ENCODE data around the gene TCN2. TPM values are rescaled to one million over a fixed set of nuclear protein-coding genes. Genes with fewer than 3 reads are reported as not detected.
A peak's percentile ranks its signal among the peaks of the same experiment; 100 is the strongest.

Gene TCN2
- total RNA-seq, 5 donors from 2014 or later (not counting 1 experiment from before 2014, with no cell fraction given), result 0.26 to 0.65 (median 0.57) TPM

DNA sequence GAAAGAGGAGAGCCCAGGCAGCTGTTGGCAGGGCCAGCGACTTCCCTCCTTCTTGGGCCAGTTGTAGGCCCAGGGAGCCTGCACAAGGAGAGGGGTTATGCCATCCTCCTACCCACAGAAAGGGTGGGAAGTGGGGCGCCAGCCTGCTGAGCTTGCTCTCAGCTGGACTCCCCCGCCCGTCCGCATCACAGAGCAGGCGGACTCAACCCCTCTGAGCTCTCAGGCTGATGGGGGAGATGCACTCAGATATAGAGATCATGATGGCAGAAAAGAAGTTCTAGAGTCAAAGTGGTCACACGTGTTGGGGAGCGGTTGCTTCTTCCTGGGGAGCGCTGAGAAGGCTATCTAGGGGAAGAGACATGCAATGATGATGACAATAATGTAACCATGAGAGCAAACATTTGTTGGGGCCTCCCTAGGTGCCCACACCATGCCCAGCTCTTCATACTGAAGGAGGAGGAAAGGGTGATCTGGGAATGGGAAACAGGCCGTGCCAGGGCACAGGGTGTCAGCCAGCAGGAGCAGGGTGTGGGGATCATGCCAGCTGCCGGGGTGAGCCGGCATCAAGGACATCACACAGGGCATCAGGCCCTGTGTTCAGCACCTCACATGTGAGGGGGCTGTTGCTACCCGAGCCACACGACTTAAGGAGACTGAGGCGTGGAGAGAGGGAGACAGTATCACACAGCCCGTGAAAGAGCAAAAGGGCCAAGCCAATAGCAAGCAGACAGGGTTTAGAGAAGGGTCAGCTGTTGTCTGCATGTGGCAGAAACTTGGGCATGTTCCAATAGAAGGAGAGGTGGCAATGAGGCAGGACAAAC, 36.3 kb downstream of the TCN2 start:
- DNase-seq (no peak), ATAC-seq (replicated peaks in 1 of 4) (no peak)
- peaks cover 0 to 4% (median 0%) of the 10 kb centered on the region in 3 donors for H3K9me3 Mint-ChIP-seq
- H3K4me3 ChIP-seq (ENCODE audit: control insufficient read depth in 1 of 2, extremely low read depth in 1 of 2, low read length in 1 of 2), result no peak overlapping the region
- H3K27me3 Mint-ChIP-seq, result no peaks in the 10 kb centered on the region
- no peaks in the 10 kb centered on the region for H3K4me1 ChIP-seq (ENCODE audit: control insufficient read depth in 1 of 2, extremely low read depth in 1 of 2, insufficient read depth in 2 of 2, low read length in 2 of 2)
- ChIA-PET POLR2A (no interaction called here), CTCF (interaction anchor here in 1 of 2 donors (0.5 kb wide), 1 partner anchor 340 kb away, joined by 4 read pairs; no protein-coding TSS in a partner anchor)
- WGBS (ENCODE audit: insufficient coverage), result 95% methylated on average over 8 of the region's 16 CpGs
- H3K4me1 Mint-ChIP-seq, result peaks cover 6 to 10% (median 9%) of the 10 kb centered on the region in 3 donors
- no peaks in the 10 kb centered on the region for H3K27me3 ChIP-seq (replicated peaks in 1 of 2; ENCODE audit: control insufficient read depth in 2 of 2, extremely low read depth in 1 of 2, insufficient read depth in 2 of 2, low read length in 1 of 2)
- no peaks in the 10 kb centered on the region for H3K9me3 ChIP-seq
- peaks cover 4% of the 10 kb centered on the region for H3K36me3 Mint-ChIP-seq
- H3K27ac ChIP-seq (ENCODE audit: low read length), result no peak overlapping the region
- H3K4me3 Mint-ChIP-seq, result no peak overlapping the region
- no peaks in the 10 kb centered on the region for H3K36me3 ChIP-seq (ENCODE audit: control insufficient read depth in 2 of 2, extremely low read depth in 1 of 2, insufficient read depth in 1 of 2, low read length in 1 of 2)
- peak overlapping the region in 1 of 2 donors; percentile 39 for H3K27ac Mint-ChIP-seq

DNA sequence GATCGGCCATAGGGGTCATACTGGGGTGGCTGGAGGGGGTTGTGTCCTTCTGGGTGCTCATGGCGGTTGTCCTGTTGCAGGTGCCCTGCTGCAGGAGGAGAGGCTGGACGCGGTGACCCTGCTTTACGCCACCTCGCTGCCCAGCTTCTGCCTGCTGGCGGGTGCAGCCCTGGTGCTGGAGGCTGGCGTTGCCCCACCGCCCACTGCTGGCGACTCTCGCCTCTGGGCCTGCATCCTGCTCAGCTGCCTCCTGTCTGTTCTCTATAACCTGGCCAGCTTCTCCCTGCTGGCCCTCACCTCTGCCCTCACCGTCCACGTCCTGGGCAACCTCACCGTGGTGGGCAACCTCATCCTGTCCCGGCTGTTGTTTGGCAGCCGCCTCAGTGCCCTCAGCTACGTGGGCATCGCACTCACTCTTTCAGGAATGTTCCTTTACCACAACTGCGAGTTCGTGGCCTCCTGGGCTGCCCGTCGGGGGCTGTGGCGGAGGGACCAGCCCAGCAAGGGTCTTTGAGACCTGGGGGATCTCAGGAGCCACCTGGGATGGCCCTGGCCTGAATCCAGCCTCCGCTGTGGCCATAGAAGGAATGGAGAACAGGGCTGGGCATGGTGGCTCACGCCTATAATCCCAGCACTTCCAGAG, 39.7 kb downstream of the TCN2 start:
- WGBS (ENCODE audit: insufficient coverage), result 87% methylated on average over 22 of the region's 25 CpGs
- Mint-ChIP-seq H3K4me1 (peaks cover 6 to 20% (median 18%) of the 10 kb centered on the region in 3 donors), H3K27ac (no peak overlapping the region), H3K4me3 (no peak overlapping the region), H3K36me3 (no peaks in the 10 kb centered on the region), H3K9me3 (no peaks in the 10 kb centered on the region), H3K27me3 (no peaks in the 10 kb centered on the region)
- ChIA-PET CTCF (interaction anchor here in 1 of 2 donors (0.6 kb wide), 1 partner anchor 579 kb away, joined by 4 read pairs; no protein-coding TSS in a partner anchor), POLR2A (no interaction called here)
- ATAC-seq (replicated peaks in 1 of 4) (no peak), DNase-seq (no peak)
- Histone ChIP-seq H3K4me3 (ENCODE audit: control insufficient read depth in 1 of 2, extremely low read depth in 1 of 2, low read length in 1 of 2) (no peak overlapping the region), H3K27ac (ENCODE audit: low read length) (no peak overlapping the region), H3K36me3 (ENCODE audit: control insufficient read depth in 2 of 2, extremely low read depth in 1 of 2, insufficient read depth in 1 of 2, low read length in 1 of 2) (peaks cover 0 to 3% of the 10 kb centered on the region in 2 donors), H3K27me3 (replicated peaks in 1 of 2; ENCODE audit: control insufficient read depth in 2 of 2, extremely low read depth in 1 of 2, insufficient read depth in 2 of 2, low read length in 1 of 2) (no peaks in the 10 kb centered on the region), H3K4me1 (ENCODE audit: control insufficient read depth in 1 of 2, extremely low read depth in 1 of 2, insufficient read depth in 2 of 2, low read length in 2 of 2) (peaks cover 0 to 10% of the 10 kb centered on the region in 2 experiments), H3K9me3 (no peaks in the 10 kb centered on the region)

DNA sequence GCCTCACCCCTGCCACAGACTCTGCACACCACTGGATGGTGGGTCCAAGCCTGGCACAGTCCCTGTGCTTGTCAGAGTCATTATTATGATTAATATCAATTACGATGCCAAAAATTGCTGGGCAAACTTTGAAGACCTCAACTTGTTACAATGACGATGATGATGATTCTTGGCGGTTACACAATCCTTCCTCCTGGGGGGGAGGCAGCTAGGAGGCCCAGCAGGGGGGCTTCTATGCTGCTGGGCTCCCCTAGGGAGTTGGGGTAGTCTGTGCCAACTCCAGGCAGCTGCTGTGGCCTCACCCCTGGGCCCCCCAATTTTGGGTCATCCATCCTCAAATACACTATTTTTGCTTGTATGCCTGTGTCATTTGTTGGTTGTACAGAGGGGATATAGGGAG, 40.6 kb downstream of the TCN2 start:
- Mint-ChIP-seq H3K36me3 (no peaks in the 10 kb centered on the region), H3K4me1 (peaks cover 6 to 24% (median 22%) of the 10 kb centered on the region in 3 donors), H3K27ac (no peak overlapping the region), H3K4me3 (no peak overlapping the region), H3K27me3 (no peaks in the 10 kb centered on the region), H3K9me3 (no peaks in the 10 kb centered on the region)
- no peak for ATAC-seq (replicated peaks in 1 of 4)
- Histone ChIP-seq H3K36me3 (ENCODE audit: control insufficient read depth in 2 of 2, extremely low read depth in 1 of 2, insufficient read depth in 1 of 2, low read length in 1 of 2) (peaks cover 0 to 3% of the 10 kb centered on the region in 2 donors), H3K27me3 (replicated peaks in 1 of 2; ENCODE audit: control insufficient read depth in 2 of 2, extremely low read depth in 1 of 2, insufficient read depth in 2 of 2, low read length in 1 of 2) (no peaks in the 10 kb centered on the region), H3K4me3 (ENCODE audit: control insufficient read depth in 1 of 2, extremely low read depth in 1 of 2, low read length in 1 of 2) (no peak overlapping the region), H3K27ac (ENCODE audit: low read length) (no peak overlapping the region), H3K4me1 (ENCODE audit: control insufficient read depth in 1 of 2, extremely low read depth in 1 of 2, insufficient read depth in 2 of 2, low read length in 2 of 2) (peaks cover 0 to 10% of the 10 kb centered on the region in 2 experiments), H3K9me3 (no peaks in the 10 kb centered on the region)
- no peak for DNase-seq
- POLR2A ChIA-PET, result no interaction called here
- WGBS (ENCODE audit: insufficient coverage), result 100% methylated on average over 2 of the region's 3 CpGs
- CTCF ChIA-PET, result no interaction called here

DNA sequence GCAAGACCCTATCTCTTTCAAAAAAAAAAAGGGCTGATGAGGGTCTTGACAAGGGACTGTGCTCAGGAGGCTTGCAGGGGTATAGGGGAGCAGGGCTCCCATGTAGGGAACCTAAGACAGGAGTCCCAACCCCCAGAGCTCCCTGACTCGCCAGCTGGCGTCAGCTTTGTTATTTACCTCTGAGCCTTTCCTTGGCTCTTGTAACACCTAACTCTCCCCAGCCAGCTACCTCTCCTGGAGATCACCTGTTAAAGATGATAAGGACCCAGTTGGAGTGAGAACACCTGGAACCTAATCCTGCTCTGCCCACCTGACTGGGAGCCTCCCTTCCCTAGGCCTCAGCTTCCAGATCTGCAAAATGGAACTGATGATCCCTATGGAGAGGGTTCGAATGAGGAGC, 41.9 kb downstream of the TCN2 start:
- no peak overlapping the region for H3K4me3 ChIP-seq (ENCODE audit: control insufficient read depth in 1 of 2, extremely low read depth in 1 of 2, low read length in 1 of 2)
- Mint-ChIP-seq H3K27ac (peak overlapping the region; percentile 47 to 73), H3K27me3 (no peaks in the 10 kb centered on the region), H3K36me3 (no peaks in the 10 kb centered on the region), H3K4me1 (peaks cover 0 to 21% (median 16%) of the 10 kb centered on the region in 3 donors), H3K9me3 (no peaks in the 10 kb centered on the region), H3K4me3 (no peak overlapping the region)
- DNase-seq (no peak), ATAC-seq (replicated peaks in 1 of 4) (no peak)
- WGBS (ENCODE audit: insufficient coverage), result 100% methylated on average over 1 of the region's 3 CpGs
- no peaks in the 10 kb centered on the region for H3K9me3 ChIP-seq
- no peak overlapping the region for H3K27ac ChIP-seq (ENCODE audit: low read length)
- H3K36me3 ChIP-seq (ENCODE audit: control insufficient read depth in 2 of 2, extremely low read depth in 1 of 2, insufficient read depth in 1 of 2, low read length in 1 of 2), result peaks cover 0 to 3% of the 10 kb centered on the region in 2 donors
- no peaks in the 10 kb centered on the region for H3K27me3 ChIP-seq (replicated peaks in 1 of 2; ENCODE audit: control insufficient read depth in 2 of 2, extremely low read depth in 1 of 2, insufficient read depth in 2 of 2, low read length in 1 of 2)
- H3K4me1 ChIP-seq (ENCODE audit: control insufficient read depth in 1 of 2, extremely low read depth in 1 of 2, insufficient read depth in 2 of 2, low read length in 2 of 2), result peaks cover 0 to 10% of the 10 kb centered on the region in 2 experiments
- POLR2A ChIA-PET, result interaction anchor here in 1 of 2 donors (0.5 kb wide), 1 partner anchor 644 kb away, joined by 3 read pairs; the partner anchor contains the start of gene PIK3IP1
- CTCF ChIA-PET, result no interaction called here

DNA sequence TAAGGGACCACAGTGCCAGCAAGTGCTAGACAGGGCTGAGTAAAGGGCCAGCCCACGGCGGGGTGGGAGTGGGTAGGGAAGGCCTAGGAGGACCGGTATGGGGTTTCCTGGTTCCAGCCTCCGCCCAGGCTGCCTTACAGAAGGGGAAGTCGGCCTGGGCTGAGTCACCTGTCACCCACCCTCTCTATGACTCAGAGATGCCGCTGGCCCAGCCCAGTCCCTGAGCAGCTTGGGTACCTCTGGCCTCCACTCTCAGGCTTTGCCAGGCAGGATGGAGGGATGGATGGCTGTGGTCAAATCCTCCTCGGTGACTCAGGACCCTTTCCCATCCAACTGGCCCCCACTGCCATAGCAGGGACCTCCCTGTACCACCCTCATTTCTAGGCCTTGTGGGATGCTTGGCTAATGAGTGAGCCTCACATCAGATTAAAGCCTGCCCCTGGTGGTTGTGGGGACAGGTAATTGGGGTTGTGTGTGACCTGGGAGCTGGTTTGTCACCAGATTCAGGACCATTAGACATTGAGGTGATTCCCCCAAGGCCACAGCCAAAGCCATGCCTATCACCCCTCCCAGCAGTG, 42.5 kb downstream of the TCN2 start:
- no CpG with 5 or more reads among the region's 7 CpGs for WGBS (ENCODE audit: insufficient coverage)
- H3K4me3 Mint-ChIP-seq, result no peak overlapping the region
- ChIA-PET POLR2A (no interaction called here), CTCF (no interaction called here)
- ATAC-seq (replicated peaks in 1 of 4) (peak; percentile 84 to 100 (median 100)), DNase-seq (peak in 20 of 35 experiments; percentile 4 to 62 (median 20))
- Histone ChIP-seq H3K9me3 (no peaks in the 10 kb centered on the region), H3K4me1 (ENCODE audit: control insufficient read depth in 1 of 2, extremely low read depth in 1 of 2, insufficient read depth in 2 of 2, low read length in 2 of 2) (peaks cover 0 to 10% of the 10 kb centered on the region in 2 experiments), H3K27me3 (replicated peaks in 1 of 2; ENCODE audit: control insufficient read depth in 2 of 2, extremely low read depth in 1 of 2, insufficient read depth in 2 of 2, low read length in 1 of 2) (no peaks in the 10 kb centered on the region), H3K4me3 (ENCODE audit: control insufficient read depth in 1 of 2, extremely low read depth in 1 of 2, low read length in 1 of 2) (no peak overlapping the region), H3K27ac (ENCODE audit: low read length) (no peak overlapping the region), H3K36me3 (ENCODE audit: control insufficient read depth in 2 of 2, extremely low read depth in 1 of 2, insufficient read depth in 1 of 2, low read length in 1 of 2) (peaks cover 3 to 5% of the 10 kb centered on the region in 2 donors)
- H3K9me3 Mint-ChIP-seq, result no peaks in the 10 kb centered on the region
- H3K27me3 Mint-ChIP-seq, result no peaks in the 10 kb centered on the region
- peaks cover 0 to 18% (median 11%) of the 10 kb centered on the region in 3 donors for H3K4me1 Mint-ChIP-seq
- peak overlapping the region; percentile 73 to 74 for H3K27ac Mint-ChIP-seq
- H3K36me3 Mint-ChIP-seq, result peaks cover 4% of the 10 kb centered on the region

DNA sequence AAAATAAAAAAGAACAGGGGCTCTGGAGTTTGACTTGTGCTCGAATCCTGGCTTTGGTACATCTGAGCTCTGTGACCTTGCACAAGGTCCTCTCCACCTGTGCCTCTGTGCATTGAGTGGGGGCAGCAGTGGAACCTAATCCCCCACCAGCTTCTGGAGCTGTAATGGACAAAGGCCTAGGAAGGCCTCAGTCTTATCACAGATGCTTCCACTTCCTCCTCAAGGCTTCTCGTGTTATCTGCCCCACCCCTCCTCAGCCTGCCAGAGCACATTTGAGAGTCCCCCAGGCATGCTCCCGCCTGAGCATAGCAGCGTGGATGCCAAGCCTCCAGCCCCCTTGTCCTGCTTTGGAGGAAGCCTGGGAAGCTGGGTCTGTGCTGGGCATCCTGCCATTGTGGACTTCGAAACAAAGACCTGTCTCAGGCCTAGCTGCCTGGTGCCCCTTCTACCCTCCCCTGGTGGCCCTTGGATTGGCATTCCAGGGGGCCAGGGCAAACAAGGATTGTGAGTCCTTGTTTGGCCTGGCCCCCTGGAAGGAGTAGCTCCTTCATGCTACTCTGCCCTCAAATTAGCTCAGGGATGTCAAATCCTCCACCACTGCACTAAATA, 43.6 kb downstream of the TCN2 start:
- DNase-seq, result no peak
- no peak overlapping the region for H3K27ac Mint-ChIP-seq
- CTCF ChIA-PET, result no interaction called here
- 71% methylated on average over 3 of the region's 5 CpGs for WGBS (ENCODE audit: insufficient coverage)
- H3K9me3 ChIP-seq, result no peaks in the 10 kb centered on the region
- H3K36me3 ChIP-seq (ENCODE audit: control insufficient read depth in 2 of 2, extremely low read depth in 1 of 2, insufficient read depth in 1 of 2, low read length in 1 of 2), result peaks cover 3 to 7% of the 10 kb centered on the region in 2 donors
- no peak overlapping the region for H3K27ac ChIP-seq (ENCODE audit: low read length)
- H3K36me3 Mint-ChIP-seq, result peaks cover 7% of the 10 kb centered on the region
- H3K9me3 Mint-ChIP-seq, result no peaks in the 10 kb centered on the region
- H3K4me3 Mint-ChIP-seq, result no peak overlapping the region
- peaks cover 0 to 18% (median 11%) of the 10 kb centered on the region in 3 donors for H3K4me1 Mint-ChIP-seq
- no peak overlapping the region for H3K4me3 ChIP-seq (ENCODE audit: control insufficient read depth in 1 of 2, extremely low read depth in 1 of 2, low read length in 1 of 2)
- H3K4me1 ChIP-seq (ENCODE audit: control insufficient read depth in 1 of 2, extremely low read depth in 1 of 2, insufficient read depth in 2 of 2, low read length in 2 of 2), result peaks cover 0 to 10% of the 10 kb centered on the region in 2 experiments
- H3K27me3 Mint-ChIP-seq, result no peaks in the 10 kb centered on the region
- POLR2A ChIA-PET, result no interaction called here
- H3K27me3 ChIP-seq (replicated peaks in 1 of 2; ENCODE audit: control insufficient read depth in 2 of 2, extremely low read depth in 1 of 2, insufficient read depth in 2 of 2, low read length in 1 of 2), result no peaks in the 10 kb centered on the region
- no peak for ATAC-seq (replicated peaks in 1 of 4)
